Heart left ventricle (tissue), 13 donors: ENCODE measurements around the gene OBP2A.

Experiments used
- CTCF ChIP-seq, 12 donors: fragments of 200-600 bp; sonication (generic) in 4 of 12; IDR thresholded peaks; one replicate each; pipeline versions ENCODE4 v1.5.0 to v1.8.0; 2018 to 2022; ENCODE audit warnings: antibody characterized with exemption in 12 of 12, mild to moderate bottlenecking in 5 of 12
- POLR2A ChIP-seq, 2 donors: fragments of 450-650 bp; IDR thresholded peaks; one replicate each; pipeline ENCODE4 v1.6.1; 2017; ENCODE audit warnings: antibody characterized with exemption in 2 of 2, mild to moderate bottlenecking in 2 of 2, moderate library complexity in 2 of 2
- donor health status: ischemic (EF 13 %, LVEDD 7.1; RV severe dilation, severe dysfunction).
- donor health status: DM: no; HTN: yes; CAD: no.
- donor health status: DM: no; HTN: no; CAD: no.
- donor health status: ischemic (EF 25% LVEDD 6.9; RV normal size, moderate dysfunction).
- donor health status: ischemic (EF 25% LVEDD 5.7; RV mildly dilated, moderate dysfunction).
- donor health status: ischemic (EF 35%, LVEDD 5.7; RV mildly dilated, moderate dysfunction).
- donor health status: nonischemic (EF 11% LVEDD 7.7; RV severe dilation, severe dysfunction).
- donor health status: DM: yes; HTN: yes; CAD: no.
- donor health status: PGD.
- donor health status: ischemic (EF 29% LVEDD 5.4; RV normal size, mild dysfunction).
- donor health status: nonischemic (EF 23%, LVEDD 6.1; RV moderate dilation, normal function).

- TF ChIP-seq CTCF (IDR thresholded peaks at IDR 0.05) = no peak
- TF ChIP-seq POLR2A (IDR thresholded peaks at IDR 0.05) = no peak
Measured at GRCh38 chr9:135544981-135545635, 818 bp upstream of the OBP2A start.
